ENCODE measurements around the gene KLC1.

GRCh38 chr14:103727313-103727980 lies 98.4 kb downstream of the KLC1 start:
- TF ChIP-seq CTCF (IDR thresholded peaks at IDR 0.05; ENCODE audit: insufficient read depth, low read length, poor library complexity, severe bottlenecking) (no peak), EZH2phosphoT487 (conservative IDR thresholded peaks at IDR 0.05; ENCODE audit: low read length) (no peak)

Data from SU-DHL-6 (cell line).